Adrenal gland (tissue), 12 donors: ENCODE data around the gene HBB. TPM values are rescaled to one million over a fixed set of nuclear protein-coding genes. Genes with fewer than 3 reads are reported as not detected.

Experiments
- DNase-seq, 7 donors: peaks; one replicate each; pipeline ENCODE4 v3.0.0-alpha.2; 2019 to 2020
- H3K27ac ChIP-seq, 5 donors: fragments of 200-600 bp; sonication (generic) in 4 of 5; 1 replicate in 3 of 5; 2 replicates in 2 of 5; pipeline versions ENCODE4 v1.5.1 to v1.8.0; 2016 to 2020; ENCODE audit warnings: mild to moderate bottlenecking in 1 of 5
- H3K27me3 ChIP-seq: fragments of 200-600 bp; 2 replicates; pipeline ENCODE4 v1.8.0; 2021
- H3K36me3 ChIP-seq, 2 donors: fragments of 200-600 bp; replicated peaks in 1 of 2; 1 replicate in 1 of 2; 2 replicates in 1 of 2; pipeline versions ENCODE4 v1.5.1 to v1.8.0; 2018 to 2022
- H3K4me1 ChIP-seq, 2 donors: fragments of 200-600 bp; replicated peaks in 1 of 2; 1 replicate in 1 of 2; 2 replicates in 1 of 2; pipeline versions ENCODE4 v1.5.1 to v1.8.0; 2018 to 2021
- H3K4me3 ChIP-seq, 4 donors: fragments of 200-600 bp; sonication (generic) in 3 of 4; one replicate each; pipeline ENCODE4 v1.5.1; 2016 to 2018
- H3K9me3 ChIP-seq, 3 donors: fragments of 200-600 bp; sonication (generic) in 1 of 3; replicated peaks in 1 of 3; 1 replicate in 2 of 3; 2 replicates in 1 of 3; pipeline versions ENCODE4 v1.5.1 to v1.8.0; 2016 to 2021
- POLR2A ChIP-seq, 2 donors: fragments of 450-650 bp; IDR thresholded peaks; one replicate each; pipeline ENCODE4 v1.6.1; 2017; ENCODE audit warnings: antibody characterized with exemption in 2 of 2, mild to moderate bottlenecking in 2 of 2, moderate library complexity in 1 of 2
- WGBS, 4 donors: extraction: QIAGEN DNeasy Blood & Tissue Kit in 2 of 4; methylation state at CpG; one replicate each; pipeline versions ENCODE4 v1.1.5 to v1.1.7; 2013 to 2017; 5-methylcytosine and 5-hydroxymethylcytosine counted together
- intact Hi-C, 2 donors: fragments of 100-400 bp; cut with DNase I; formaldehyde crosslinking; loops; one replicate each; pipeline versions ENCODE4 v1.14.1 to v1.15.0; 2022 to 2023
- polyA plus RNA-seq, 3 donors: library from polyadenylated mRNA; stranded (reverse); fragments of 200-250 nt in 2 of 3; fragments of 350-450 nt in 1 of 3; fragmentation: Illumina TruSeq in 1 of 3; extraction: RNeasy Lipid Tissue Mini Kit (QIAGEN cat#74804) in 1 of 3; gene quantifications; one replicate each; pipeline ENCODE4 v1.2.3, GENCODE V29; 2013 to 2014
- total RNA-seq, 9 donors: library from RNA; depleted of rRNA in 4 of 9; stranded (reverse); fragments of >200 nt in 4 of 9; fragments of 120-200 nt in 1 of 9; fragmentation: NEBNext Ultra II Directional in 1 of 9; extraction: Animal tissue kit (Norgen Biotek cat#: 25700) in 1 of 9; gene quantifications; one replicate each; pipeline versions ENCODE4 v1.1.0 to v1.2.4, GENCODE V29; 2013 to 2023
- TF ChIP-seq, protein P1 (sequence below), 6 experiments: fragments of 450-650 bp in 4 of 6; fragments of 200-600 bp in 2 of 6; sonication (generic) in 1 of 6; IDR thresholded peaks; 1 replicate in 5 of 6; 2 replicates in 1 of 6; pipeline versions ENCODE4 v1.5.1 to v1.8.0; 2016 to 2021; ENCODE audit warnings: antibody characterized with exemption in 6 of 6, mild to moderate bottlenecking in 2 of 6, moderate library complexity in 1 of 6
- donor health status: healthy with polysubstance abuse.
- donor health status: Bipolar disorder and iron deficiency.
- donor health status: DM: yes; HTN: yes; CAD: no.
- donor health status: DM: no; HTN: no; CAD: no.
- donor health status: DM: no; HTN: no; CAD: no.
- donor health status: DM: yes; HTN: yes; CAD: no.

HBB gene
- total and polyA plus RNA-seq, 12 donors = 1.1 to 794 (median 10.3) TPM

DNA sequence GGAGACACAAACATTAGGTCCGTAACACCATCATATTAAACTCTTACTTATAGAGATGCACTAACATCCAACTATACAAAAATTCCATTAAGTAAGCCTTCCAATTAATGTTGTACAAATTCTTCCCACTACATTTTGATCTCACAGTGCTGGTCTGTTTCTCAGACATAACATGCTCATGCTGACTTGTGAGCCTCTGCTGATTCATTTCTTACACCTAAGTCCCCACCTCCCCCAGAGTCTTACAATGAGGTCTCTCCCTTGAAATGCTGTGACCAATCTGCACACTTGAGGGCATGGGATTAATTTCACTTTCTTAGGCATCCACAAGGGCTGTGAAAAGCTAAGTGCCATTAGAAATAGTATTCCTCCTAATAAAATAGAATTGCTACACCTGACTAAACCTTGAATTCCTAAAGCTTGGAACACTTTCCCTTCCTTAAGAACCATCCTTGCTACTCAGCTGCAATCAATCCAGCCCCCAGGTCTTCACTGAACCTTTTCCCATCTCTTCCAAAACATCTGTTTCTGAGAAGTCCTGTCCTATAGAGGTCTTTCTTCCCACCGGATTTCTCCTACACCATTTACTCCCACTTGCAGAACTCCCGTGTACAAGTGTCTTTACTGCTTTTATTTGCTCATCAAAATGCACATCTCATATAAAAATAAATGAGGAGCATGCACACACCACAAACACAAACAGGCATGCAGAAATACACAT is 20.8 kb upstream of the HBB start:
- WGBS, 4 donors = 68 to 75% (median 73%) methylated on average over 3 of the region's 3 CpGs
- intact Hi-C loops = no loop called here
- H3K4me3 ChIP-seq = no peak overlapping the region

DNA sequence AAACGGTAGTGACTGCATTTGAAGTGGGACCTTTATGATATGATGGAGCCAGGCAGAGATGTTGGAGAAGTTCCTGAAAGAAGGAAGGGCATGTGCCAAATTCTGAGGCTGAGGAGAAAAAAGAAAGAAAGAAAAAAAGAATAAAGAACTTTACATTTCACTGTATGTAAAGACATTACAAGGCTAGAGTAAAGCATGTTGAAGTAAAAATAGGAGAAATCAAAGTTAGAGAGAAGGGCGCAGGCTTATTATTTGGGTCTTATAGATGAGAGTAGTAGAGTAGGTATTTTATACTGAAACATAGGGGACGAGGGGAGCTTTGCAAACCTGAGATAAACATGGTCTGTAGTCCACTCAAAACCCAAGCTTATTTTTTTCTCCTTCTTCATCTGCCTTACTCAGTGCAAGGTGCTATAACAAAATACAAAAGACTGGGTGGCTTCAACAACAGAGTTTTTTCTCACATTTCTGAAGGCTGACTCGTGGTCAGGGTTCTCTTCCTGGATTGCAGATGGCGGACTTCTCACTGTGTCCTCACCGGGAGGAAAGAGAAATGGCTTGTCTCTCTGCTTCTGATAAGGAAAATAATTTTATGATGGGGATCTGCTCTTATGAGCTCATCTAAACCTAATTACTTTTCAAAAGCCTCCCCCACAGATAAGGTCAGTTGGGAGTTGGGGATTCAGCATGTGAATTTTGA is 20.1 kb upstream of the HBB start:
- intact Hi-C loops = no loop called here
- H3K4me1 ChIP-seq = no peaks in the 10 kb centered on the region
- WGBS, 4 donors = 61 to 66% (median 62%) methylated on average over 6 of the region's 6 CpGs

More for the DNA sequence above, 20.8 kb upstream of the HBB start:
- Histone ChIP-seq H3K4me1 (no peaks in the 10 kb centered on the region), H3K9me3 (no peaks in the 10 kb centered on the region), H3K27me3 (no peaks in the 10 kb centered on the region), H3K27ac (no peak overlapping the region), H3K36me3 (no peaks in the 10 kb centered on the region)
- TF ChIP-seq POLR2A (IDR thresholded peaks at IDR 0.05) = no peak
- TF ChIP-seq, protein P1, sequence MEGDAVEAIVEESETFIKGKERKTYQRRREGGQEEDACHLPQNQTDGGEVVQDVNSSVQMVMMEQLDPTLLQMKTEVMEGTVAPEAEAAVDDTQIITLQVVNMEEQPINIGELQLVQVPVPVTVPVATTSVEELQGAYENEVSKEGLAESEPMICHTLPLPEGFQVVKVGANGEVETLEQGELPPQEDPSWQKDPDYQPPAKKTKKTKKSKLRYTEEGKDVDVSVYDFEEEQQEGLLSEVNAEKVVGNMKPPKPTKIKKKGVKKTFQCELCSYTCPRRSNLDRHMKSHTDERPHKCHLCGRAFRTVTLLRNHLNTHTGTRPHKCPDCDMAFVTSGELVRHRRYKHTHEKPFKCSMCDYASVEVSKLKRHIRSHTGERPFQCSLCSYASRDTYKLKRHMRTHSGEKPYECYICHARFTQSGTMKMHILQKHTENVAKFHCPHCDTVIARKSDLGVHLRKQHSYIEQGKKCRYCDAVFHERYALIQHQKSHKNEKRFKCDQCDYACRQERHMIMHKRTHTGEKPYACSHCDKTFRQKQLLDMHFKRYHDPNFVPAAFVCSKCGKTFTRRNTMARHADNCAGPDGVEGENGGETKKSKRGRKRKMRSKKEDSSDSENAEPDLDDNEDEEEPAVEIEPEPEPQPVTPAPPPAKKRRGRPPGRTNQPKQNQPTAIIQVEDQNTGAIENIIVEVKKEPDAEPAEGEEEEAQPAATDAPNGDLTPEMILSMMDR (IDR thresholded peaks at IDR 0.05) = no peak
- no peak for DNase-seq

DNA sequence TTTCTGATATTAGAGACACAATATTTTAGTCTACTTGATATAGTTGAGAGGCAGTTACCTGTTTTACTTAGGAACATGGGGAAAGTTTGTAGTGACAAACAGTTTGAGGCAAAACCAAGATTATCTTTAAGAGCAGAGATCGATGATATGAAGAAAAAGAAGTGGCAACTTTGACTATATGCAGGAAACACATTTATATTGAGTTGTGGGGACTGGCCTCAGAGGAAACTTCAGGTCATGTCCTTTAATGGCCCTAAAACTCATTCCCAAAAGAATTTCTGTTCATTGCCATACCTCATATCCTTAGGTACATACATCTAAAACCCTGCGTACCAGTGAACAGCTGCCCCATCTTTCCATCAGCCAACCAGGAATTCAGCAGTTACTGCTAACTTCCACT is 18.3 kb upstream of the HBB start:
- H3K36me3 ChIP-seq = no peaks in the 10 kb centered on the region
- no peak overlapping the region for H3K4me3 ChIP-seq
- intact Hi-C loops = no loop called here
- H3K4me1 ChIP-seq = no peaks in the 10 kb centered on the region
- no peaks in the 10 kb centered on the region for H3K9me3 ChIP-seq
- H3K27me3 ChIP-seq = no peaks in the 10 kb centered on the region
- H3K27ac ChIP-seq = no peak overlapping the region
- 69 to 76% (median 71%) methylated on average over 2 of the region's 2 CpGs for WGBS, 4 donors
- TF ChIP-seq POLR2A (IDR thresholded peaks at IDR 0.05) = no peak
- TF ChIP-seq, protein P1 (IDR thresholded peaks at IDR 0.05) = no peak
- no peak for DNase-seq

More for the DNA sequence above, 20.1 kb upstream of the HBB start:
- Histone ChIP-seq H3K27ac (no peak overlapping the region), H3K9me3 (no peaks in the 10 kb centered on the region), H3K27me3 (no peaks in the 10 kb centered on the region), H3K4me3 (no peak overlapping the region), H3K36me3 (no peaks in the 10 kb centered on the region)
- no peak for DNase-seq
- TF ChIP-seq, protein P1 (IDR thresholded peaks at IDR 0.05) = no peak
- TF ChIP-seq POLR2A (IDR thresholded peaks at IDR 0.05) = no peak

DNA sequence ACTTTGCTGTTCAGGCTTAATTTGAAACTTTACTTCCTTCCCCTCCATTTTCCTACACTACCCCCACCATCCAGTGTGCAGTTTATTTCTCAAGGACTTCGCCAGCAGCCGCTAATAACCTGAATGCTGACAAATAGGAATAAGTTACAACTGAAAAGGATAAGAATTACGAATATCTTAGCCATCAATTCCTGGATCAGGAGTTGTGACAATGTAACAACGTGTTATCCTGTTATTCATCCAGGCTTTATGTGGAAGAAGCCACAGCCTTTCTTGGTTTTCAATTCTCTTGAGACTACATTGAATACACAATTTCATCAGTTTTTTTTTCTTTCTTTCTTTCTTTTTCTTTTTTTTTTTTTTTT is 16.9 kb upstream of the HBB start:
- H3K9me3 ChIP-seq = no peaks in the 10 kb centered on the region
- no peak for DNase-seq
- H3K4me1 ChIP-seq = no peaks in the 10 kb centered on the region
- H3K27ac ChIP-seq = no peak overlapping the region
- intact Hi-C loops = no loop called here
- no peaks in the 10 kb centered on the region for H3K36me3 ChIP-seq
- WGBS, 4 donors = 65 to 76% (median 70%) methylated on average over 4 of the region's 4 CpGs
- H3K27me3 ChIP-seq = no peaks in the 10 kb centered on the region
- H3K4me3 ChIP-seq = no peak overlapping the region
- no peak for TF ChIP-seq POLR2A (IDR thresholded peaks at IDR 0.05)
- TF ChIP-seq, protein P1 (IDR thresholded peaks at IDR 0.05) = no peak
